ENCODE results near the gene ARHGEF7.

DNA sequence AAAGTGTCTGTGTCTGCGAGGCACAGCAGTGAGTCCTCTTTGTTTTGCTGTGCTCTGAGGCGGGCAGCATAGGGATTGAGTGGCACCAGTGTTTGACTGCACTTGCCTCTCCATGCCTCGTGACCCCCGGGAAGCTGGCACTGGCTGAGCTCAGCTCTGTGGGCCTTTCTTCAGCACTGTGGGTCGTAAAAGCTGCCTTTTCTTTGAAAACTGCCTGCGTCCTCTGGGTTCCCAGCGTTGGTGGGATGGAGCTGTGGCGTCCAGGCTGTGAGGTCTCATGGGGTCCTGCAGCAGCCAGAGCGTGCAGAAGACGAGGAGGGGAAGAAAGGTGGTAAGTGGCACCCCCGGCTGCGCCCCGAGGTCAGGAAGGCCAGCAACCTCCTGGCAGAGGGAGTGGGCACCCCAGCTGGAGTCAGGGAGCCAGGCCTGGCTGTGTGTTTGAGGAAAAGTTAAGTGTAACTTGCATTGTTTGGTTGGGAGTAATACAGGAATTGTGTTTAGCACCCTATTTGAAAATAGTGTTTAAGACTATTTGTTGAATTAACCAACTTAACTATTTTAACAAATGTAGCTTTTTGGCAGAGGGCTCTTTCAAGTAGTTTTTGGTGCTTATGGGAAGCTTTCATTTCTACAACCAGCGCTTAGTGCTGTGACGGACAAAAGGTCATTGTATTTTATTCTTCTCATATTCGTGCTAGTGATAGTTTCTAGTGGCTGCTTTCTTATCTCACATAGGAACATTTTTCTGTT, 126.1 kb downstream of the ARHGEF7 start:
- TF ChIP-seq ZNF274 (IDR thresholded peaks at IDR 0.05; ENCODE audit: low read depth, low read length) (no peak), YY1 (IDR thresholded peaks at IDR 0.05; ENCODE audit: insufficient read depth, insufficient read length) (no peak), SUZ12 (IDR thresholded peaks at IDR 0.05; ENCODE audit: extremely low read depth, insufficient read depth, insufficient read length) (no peak)
